ENCODE measurements around the gene ACOT13. TPM values are rescaled to one million over a fixed set of nuclear protein-coding genes. Genes with fewer than 3 reads are reported as not detected.
"Not testable (repeated sequence)": the region's sequence is repeated elsewhere in the genome, so short reads cannot be mapped to it uniquely, and the experiment has no call there.

The ACOT13 gene
- total RNA-seq, 1 experiment from 2014 or later, result 15.7 TPM

GRCh38 chr6:24672620-24673182 lies 5.8 kb downstream of the ACOT13 start:
- Histone ChIP-seq H3K4me1 (ENCODE audit: low read length) (peaks cover 10% of the 10 kb centered on the region), H3K79me2 (ENCODE audit: low read length) (peaks cover 25% of the 10 kb centered on the region)

GRCh38 chr6:24673625-24674024 lies 6.7 kb downstream of the ACOT13 start:
- Histone ChIP-seq H3K4me1 (ENCODE audit: low read length) (peaks cover 1% of the 10 kb centered on the region), H3K9me3 (ENCODE audit: low read length) (peaks cover 16% of the 10 kb centered on the region; the same call in 1 of the 2 replicates), H3K9ac (ENCODE audit: low read length) (no peak overlapping the region), H3K79me2 (ENCODE audit: low read length) (peaks cover 21% of the 10 kb centered on the region), H3K36me3 (ENCODE audit: insufficient read depth, low read length) (peaks cover 9% of the 10 kb centered on the region; the same call in 1 of the 2 replicates), H3K27me3 (ENCODE audit: low read length) (no peaks in the 10 kb centered on the region), H3K27ac (ENCODE audit: low read length) (no peak overlapping the region), H3K4me3 (ENCODE audit: low read length) (no peak overlapping the region), H3K9me2 (replicated peaks; ENCODE audit: insufficient read depth, low read length) (no peaks in the 10 kb centered on the region), H2AFZ (ENCODE audit: low read length) (no peak overlapping the region), H3K4me2 (ENCODE audit: low read depth, low read length, poor library complexity, severe bottlenecking) (no peak overlapping the region), H4K20me1 (ENCODE audit: insufficient read depth, low read depth, low read length) (no peaks in the 10 kb centered on the region)
- DNase-seq, result no peak

More at GRCh38 chr6:24672620-24673182, 5.8 kb downstream of the ACOT13 start:
- H2AFZ ChIP-seq (ENCODE audit: low read length), result no peak overlapping the region
- H3K9me2 ChIP-seq (replicated peaks; ENCODE audit: insufficient read depth, low read length), result no peaks in the 10 kb centered on the region
- no peaks in the 10 kb centered on the region for H3K27me3 ChIP-seq (ENCODE audit: low read length)
- H3K9me3 ChIP-seq (ENCODE audit: low read length), result peaks cover 16% of the 10 kb centered on the region; the same call in 1 of the 2 replicates
- H3K4me2 ChIP-seq (ENCODE audit: low read depth, low read length, poor library complexity, severe bottlenecking), result no peak overlapping the region
- no peak overlapping the region for H3K9ac ChIP-seq (ENCODE audit: low read length)
- no peaks in the 10 kb centered on the region for H4K20me1 ChIP-seq (ENCODE audit: insufficient read depth, low read depth, low read length)
- peaks cover 9% of the 10 kb centered on the region; the same call in 1 of the 2 replicates for H3K36me3 ChIP-seq (ENCODE audit: insufficient read depth, low read length)
- H3K27ac ChIP-seq (ENCODE audit: low read length), result no peak overlapping the region
- DNase-seq, result no peak
- H3K4me3 ChIP-seq (ENCODE audit: low read length), result no peak overlapping the region

GRCh38 chr6:24678792-24679352 lies 12.0 kb downstream of the ACOT13 start:
- not testable (repeated sequence) for H3K36me3 ChIP-seq (ENCODE audit: insufficient read depth, low read length); H3K9me2 ChIP-seq (replicated peaks; ENCODE audit: insufficient read depth, low read length); H2AFZ ChIP-seq (ENCODE audit: low read length); DNase-seq; H3K4me3 ChIP-seq (ENCODE audit: low read length); H3K9ac ChIP-seq (ENCODE audit: low read length); H4K20me1 ChIP-seq (ENCODE audit: insufficient read depth, low read depth, low read length); H3K27me3 ChIP-seq (ENCODE audit: low read length); H3K4me2 ChIP-seq (ENCODE audit: low read depth, low read length, poor library complexity, severe bottlenecking); H3K9me3 ChIP-seq (ENCODE audit: low read length); H3K27ac ChIP-seq (ENCODE audit: low read length)
- H3K79me2 ChIP-seq (ENCODE audit: low read length), result peaks cover 26% of the 10 kb centered on the region
- peaks cover 15% of the 10 kb centered on the region for H3K4me1 ChIP-seq (ENCODE audit: low read length)

- H4K20me1 ChIP-seq (ENCODE audit: insufficient read depth, low read depth, low read length), result no peaks in the 10 kb centered on the region
- peaks cover 30% of the 10 kb centered on the region for H3K79me2 ChIP-seq (ENCODE audit: low read length)
- no peaks in the 10 kb centered on the region for H3K36me3 ChIP-seq (ENCODE audit: insufficient read depth, low read length)
- H3K27ac ChIP-seq (ENCODE audit: low read length), result no peak overlapping the region
- H2AFZ ChIP-seq (ENCODE audit: low read length), result no peak overlapping the region
- H3K9me2 ChIP-seq (replicated peaks; ENCODE audit: insufficient read depth, low read length), result no peaks in the 10 kb centered on the region
- peaks cover 15% of the 10 kb centered on the region for H3K4me1 ChIP-seq (ENCODE audit: low read length)
- H3K9ac ChIP-seq (ENCODE audit: low read length), result no peak overlapping the region
- no peak for DNase-seq
- no peaks in the 10 kb centered on the region for H3K9me3 ChIP-seq (ENCODE audit: low read length)
- H3K27me3 ChIP-seq (ENCODE audit: low read length), result no peaks in the 10 kb centered on the region
- no peak overlapping the region for H3K4me2 ChIP-seq (ENCODE audit: low read depth, low read length, poor library complexity, severe bottlenecking)
- no peak overlapping the region for H3K4me3 ChIP-seq (ENCODE audit: low read length)
Observed at GRCh38 chr6:24680582-24680981, 13.7 kb downstream of the ACOT13 start.

- H3K79me2 ChIP-seq (ENCODE audit: low read length), result peaks cover 27% of the 10 kb centered on the region
- H3K27me3 ChIP-seq (ENCODE audit: low read length), result no peaks in the 10 kb centered on the region
- H2AFZ ChIP-seq (ENCODE audit: low read length), result no peak overlapping the region
- no peak overlapping the region for H3K9ac ChIP-seq (ENCODE audit: low read length)
- H3K27ac ChIP-seq (ENCODE audit: low read length), result no peak overlapping the region
- DNase-seq, result no peak
- H3K36me3 ChIP-seq (ENCODE audit: insufficient read depth, low read length), result no peaks in the 10 kb centered on the region
- H4K20me1 ChIP-seq (ENCODE audit: insufficient read depth, low read depth, low read length), result no peaks in the 10 kb centered on the region
- H3K9me2 ChIP-seq (replicated peaks; ENCODE audit: insufficient read depth, low read length), result no peaks in the 10 kb centered on the region
- H3K9me3 ChIP-seq (ENCODE audit: low read length), result no peaks in the 10 kb centered on the region
- no peak overlapping the region for H3K4me3 ChIP-seq (ENCODE audit: low read length)
- H3K4me2 ChIP-seq (ENCODE audit: low read depth, low read length, poor library complexity, severe bottlenecking), result no peak overlapping the region
- H3K4me1 ChIP-seq (ENCODE audit: low read length), result peaks cover 15% of the 10 kb centered on the region
Observed at GRCh38 chr6:24683297-24684296, 16.7 kb downstream of the ACOT13 start.

GRCh38 chr6:24686408-24686807 lies 19.5 kb downstream of the ACOT13 start:
- Histone ChIP-seq H3K27ac (ENCODE audit: low read length) (no peak overlapping the region), H3K9me2 (replicated peaks; ENCODE audit: insufficient read depth, low read length) (no peaks in the 10 kb centered on the region), H4K20me1 (ENCODE audit: insufficient read depth, low read depth, low read length) (no peaks in the 10 kb centered on the region), H3K4me1 (ENCODE audit: low read length) (peaks cover 10% of the 10 kb centered on the region), H3K4me3 (ENCODE audit: low read length) (no peak overlapping the region), H3K9ac (ENCODE audit: low read length) (no peak overlapping the region), H3K79me2 (ENCODE audit: low read length) (peaks cover 27% of the 10 kb centered on the region), H3K4me2 (ENCODE audit: low read depth, low read length, poor library complexity, severe bottlenecking) (no peak overlapping the region), H3K36me3 (ENCODE audit: insufficient read depth, low read length) (no peaks in the 10 kb centered on the region), H2AFZ (ENCODE audit: low read length) (no peak overlapping the region), H3K27me3 (ENCODE audit: low read length) (no peaks in the 10 kb centered on the region), H3K9me3 (ENCODE audit: low read length) (no peaks in the 10 kb centered on the region)
- DNase-seq, result no peak

GRCh38 chr6:24686946-24687345 lies 20.1 kb downstream of the ACOT13 start:
- H3K9me3 ChIP-seq (ENCODE audit: low read length), result no peaks in the 10 kb centered on the region
- no peak for DNase-seq
- no peaks in the 10 kb centered on the region for H3K9me2 ChIP-seq (replicated peaks; ENCODE audit: insufficient read depth, low read length)
- peaks cover 29% of the 10 kb centered on the region for H3K79me2 ChIP-seq (ENCODE audit: low read length)
- H3K4me1 ChIP-seq (ENCODE audit: low read length), result peaks cover 10% of the 10 kb centered on the region
- no peak overlapping the region for H3K27ac ChIP-seq (ENCODE audit: low read length)
- no peaks in the 10 kb centered on the region for H4K20me1 ChIP-seq (ENCODE audit: insufficient read depth, low read depth, low read length)
- no peak overlapping the region for H3K4me3 ChIP-seq (ENCODE audit: low read length)
- no peaks in the 10 kb centered on the region for H3K27me3 ChIP-seq (ENCODE audit: low read length)
- H3K9ac ChIP-seq (ENCODE audit: low read length), result no peak overlapping the region
- no peak overlapping the region for H3K4me2 ChIP-seq (ENCODE audit: low read depth, low read length, poor library complexity, severe bottlenecking)
- H2AFZ ChIP-seq (ENCODE audit: low read length), result no peak overlapping the region
- no peaks in the 10 kb centered on the region for H3K36me3 ChIP-seq (ENCODE audit: insufficient read depth, low read length)

GRCh38 chr6:24689964-24690363 lies 23.1 kb downstream of the ACOT13 start:
- H3K79me2 ChIP-seq (ENCODE audit: low read length), result peaks cover 17% of the 10 kb centered on the region; the same call in 1 of the 2 replicates
- no peaks in the 10 kb centered on the region for H3K9me3 ChIP-seq (ENCODE audit: low read length)
- H3K4me2 ChIP-seq (ENCODE audit: low read depth, low read length, poor library complexity, severe bottlenecking), result no peak overlapping the region
- no peak overlapping the region for H3K9ac ChIP-seq (ENCODE audit: low read length)
- no peaks in the 10 kb centered on the region for H3K36me3 ChIP-seq (ENCODE audit: insufficient read depth, low read length)
- H3K27me3 ChIP-seq (ENCODE audit: low read length), result no peaks in the 10 kb centered on the region
- no peak overlapping the region for H3K4me3 ChIP-seq (ENCODE audit: low read length)
- no peak overlapping the region for H3K27ac ChIP-seq (ENCODE audit: low read length)
- peaks cover 28% of the 10 kb centered on the region for H3K4me1 ChIP-seq (ENCODE audit: low read length)
- no peak overlapping the region for H2AFZ ChIP-seq (ENCODE audit: low read length)
- no peak for DNase-seq
- H4K20me1 ChIP-seq (ENCODE audit: insufficient read depth, low read depth, low read length), result no peaks in the 10 kb centered on the region
- H3K9me2 ChIP-seq (replicated peaks; ENCODE audit: insufficient read depth, low read length), result no peaks in the 10 kb centered on the region

Measured in Karpas-422 (cell line).